Psoas muscle (tissue), 8 donors: ENCODE measurements around the gene FAF2. TPM values are rescaled to one million over a fixed set of nuclear protein-coding genes. Genes with fewer than 3 reads are reported as not detected.

Source experiments
- ATAC-seq, 4 donors: fragments of 200-7000 bp; cut with Tn5 transposase; one replicate each; pipeline ENCODE4 v1.9.1; 2020; ENCODE audit warnings: moderate library complexity in 3 of 4, mild to moderate bottlenecking in 2 of 4
- DNase-seq, 2 donors: peaks; one replicate each; pipeline ENCODE4 v3.0.0-alpha.2; 2020
- H3K27ac ChIP-seq: fragments of 200-600 bp; one replicate; pipeline ENCODE4 v1.8.0; 2022
- H3K27me3 ChIP-seq, 3 donors: fragments of 200-600 bp in 1 of 3; one replicate each; pipeline versions ENCODE4 v1.6.1 to v1.8.0; 2013 to 2022; ENCODE audit warnings: low read length in 2 of 3, mild to moderate bottlenecking in 2 of 3, moderate library complexity in 1 of 3; ENCODE audit not compliant: insufficient read depth in 3 of 3
- H3K36me3 ChIP-seq, 2 donors: fragments of 200-600 bp in 1 of 2; one replicate each; pipeline versions ENCODE4 v1.6.1 to v1.8.0; 2013 to 2022; ENCODE audit warnings: low read depth in 1 of 2, mild to moderate bottlenecking in 1 of 2, moderate library complexity in 1 of 2; ENCODE audit not compliant: insufficient read depth in 1 of 2
- H3K4me1 ChIP-seq: fragments of 200-600 bp; one replicate; pipeline ENCODE4 v1.8.0; 2022
- H3K4me3 ChIP-seq: fragments of 200-600 bp; one replicate; pipeline ENCODE4 v1.8.0; 2022; ENCODE audit warnings: mild to moderate bottlenecking
- H3K9me3 ChIP-seq: fragments of 200-600 bp; one replicate; pipeline ENCODE4 v1.8.0; 2022
- WGBS, 3 donors: extraction: QIAGEN DNeasy Blood & Tissue Kit; methylation state at CpG; one replicate each; pipeline versions ENCODE4 v1.1.6 to v1.1.7; 2013; 5-methylcytosine and 5-hydroxymethylcytosine counted together
- intact Hi-C, 2 donors: fragments of 100-400 bp; cut with DNase I; formaldehyde crosslinking; loops; one replicate each; pipeline versions ENCODE4 v1.11.0 to v1.14.2; 2022
- polyA plus RNA-seq, 3 donors: library from polyadenylated mRNA; stranded (reverse); fragments of 200-250 nt; gene quantifications; one replicate each; pipeline ENCODE4 v1.2.3, GENCODE V29; 2013
- total RNA-seq, 4 donors: library from RNA; stranded (reverse); fragmentation: NEBNext Ultra II Directional in 2 of 4; extraction: Animal tissue kit (Norgen Biotek cat#: 25700) in 2 of 4; gene quantifications; one replicate each; pipeline versions ENCODE4 v1.2.1 to v1.2.4, GENCODE V29; 2021 to 2023
- TF ChIP-seq, protein P1 (sequence below): fragments of 200-600 bp; IDR thresholded peaks from one replicate; pipeline ENCODE4 v1.8.0; 2022; ENCODE audit warnings: antibody characterized with exemption
- donor health status: healthy with polysubstance abuse.
- donor health status: DM: no; HTN: no; CAD: no; lungs with moderate emphysema.
- donor health status: Bipolar disorder and iron deficiency.
- donor health status: healthy.
- donor health status: DM: yes; HTN: yes; CAD: no.
- donor health status: DM: no; HTN: no; CAD: no.
- donor health status: DM: no; HTN: no; CAD: no.
- donor health status: DM: yes; HTN: yes; CAD: no.

Gene FAF2
- total and polyA plus RNA-seq, 7 donors = 8.4 to 22.8 (median 14.7) TPM

DNA sequence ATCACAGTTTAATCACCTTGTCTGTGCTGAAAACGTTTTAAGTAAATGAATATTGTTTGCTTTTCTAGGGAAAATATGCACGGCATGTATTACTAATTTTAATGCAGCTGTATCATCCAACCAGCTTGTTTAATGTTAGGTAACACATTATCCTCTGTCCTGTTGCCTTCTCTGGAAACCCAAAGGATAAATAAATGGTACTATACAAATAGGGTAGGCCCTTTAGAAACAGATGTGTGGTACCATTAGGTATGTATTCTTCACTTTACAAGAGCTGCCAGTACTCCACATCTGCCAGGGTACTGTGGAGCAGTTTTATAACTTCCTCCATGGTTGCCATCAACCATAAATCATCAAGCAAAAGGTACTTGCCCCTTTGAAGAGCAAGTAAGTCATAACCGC is 42.9 kb downstream of the FAF2 start:
- Histone ChIP-seq H3K36me3 (peaks cover 34 to 94% of the 10 kb centered on the region in 2 donors), H3K9me3 (no peaks in the 10 kb centered on the region), H3K4me1 (peaks cover 4% of the 10 kb centered on the region), H3K27ac (no peak overlapping the region), H3K27me3 (no peaks in the 10 kb centered on the region), H3K4me3 (no peak overlapping the region)
- DNase-seq (no peak), ATAC-seq (no peak)
- TF ChIP-seq, protein P1, sequence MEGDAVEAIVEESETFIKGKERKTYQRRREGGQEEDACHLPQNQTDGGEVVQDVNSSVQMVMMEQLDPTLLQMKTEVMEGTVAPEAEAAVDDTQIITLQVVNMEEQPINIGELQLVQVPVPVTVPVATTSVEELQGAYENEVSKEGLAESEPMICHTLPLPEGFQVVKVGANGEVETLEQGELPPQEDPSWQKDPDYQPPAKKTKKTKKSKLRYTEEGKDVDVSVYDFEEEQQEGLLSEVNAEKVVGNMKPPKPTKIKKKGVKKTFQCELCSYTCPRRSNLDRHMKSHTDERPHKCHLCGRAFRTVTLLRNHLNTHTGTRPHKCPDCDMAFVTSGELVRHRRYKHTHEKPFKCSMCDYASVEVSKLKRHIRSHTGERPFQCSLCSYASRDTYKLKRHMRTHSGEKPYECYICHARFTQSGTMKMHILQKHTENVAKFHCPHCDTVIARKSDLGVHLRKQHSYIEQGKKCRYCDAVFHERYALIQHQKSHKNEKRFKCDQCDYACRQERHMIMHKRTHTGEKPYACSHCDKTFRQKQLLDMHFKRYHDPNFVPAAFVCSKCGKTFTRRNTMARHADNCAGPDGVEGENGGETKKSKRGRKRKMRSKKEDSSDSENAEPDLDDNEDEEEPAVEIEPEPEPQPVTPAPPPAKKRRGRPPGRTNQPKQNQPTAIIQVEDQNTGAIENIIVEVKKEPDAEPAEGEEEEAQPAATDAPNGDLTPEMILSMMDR = no peak
- intact Hi-C loops = no loop called here
- 68 to 81% (median 73%) methylated on average over 3 of the region's 3 CpGs for WGBS, 3 donors

DNA sequence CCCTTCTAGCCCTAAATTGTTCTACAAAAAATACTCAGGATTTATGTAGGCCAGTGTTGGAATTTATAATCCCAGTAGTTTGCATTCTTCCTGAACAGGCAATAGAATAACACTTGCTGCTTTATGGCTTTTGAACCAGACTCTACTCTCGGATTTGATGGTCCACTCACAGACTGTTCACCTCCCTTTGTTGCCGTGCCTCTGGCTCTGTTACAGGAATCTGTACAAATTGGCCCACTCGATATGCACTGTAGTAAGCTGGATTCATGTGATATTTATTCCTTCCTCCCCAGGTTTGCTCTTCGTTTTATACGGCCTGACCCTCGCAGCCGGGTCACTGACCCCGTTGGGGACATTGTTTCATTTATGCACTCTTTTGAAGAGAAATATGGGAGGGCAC is 43.7 kb downstream of the FAF2 start:
- no peaks in the 10 kb centered on the region for H3K27me3 ChIP-seq
- H3K36me3 ChIP-seq = peaks cover 35 to 94% of the 10 kb centered on the region in 2 donors
- WGBS, 3 donors = 55 to 74% (median 56%) methylated on average over 8 of the region's 8 CpGs
- peaks cover 4% of the 10 kb centered on the region for H3K4me1 ChIP-seq
- ATAC-seq (peak in 1 of 4 donors; percentile 34), DNase-seq (no peak)
- TF ChIP-seq, protein P1 = no peak
- intact Hi-C loops = no loop called here
- H3K4me3 ChIP-seq = no peak overlapping the region
- no peaks in the 10 kb centered on the region for H3K9me3 ChIP-seq
- no peak overlapping the region for H3K27ac ChIP-seq

DNA sequence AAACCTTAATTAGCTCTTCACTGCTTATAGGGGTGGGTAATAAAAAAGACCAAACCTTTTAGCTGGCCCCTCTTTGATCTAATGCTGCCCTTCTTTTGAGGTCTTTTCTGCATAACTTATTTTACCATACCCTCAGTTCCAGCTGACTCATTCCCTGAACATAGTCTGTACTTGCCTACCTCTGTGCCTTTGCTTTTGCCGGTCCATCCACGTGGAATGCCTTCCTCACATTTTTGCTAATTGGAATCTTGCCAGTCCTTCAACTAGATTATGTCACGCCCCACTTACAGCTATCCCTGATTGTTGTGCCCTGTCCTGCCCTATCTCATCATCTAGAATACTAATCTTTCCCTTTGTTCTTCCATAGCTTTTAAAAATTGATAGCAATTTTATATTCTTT is 44.2 kb downstream of the FAF2 start:
- DNase-seq = no peak
- Histone ChIP-seq H3K27ac (no peak overlapping the region), H3K27me3 (no peaks in the 10 kb centered on the region), H3K36me3 (peaks cover 36 to 94% of the 10 kb centered on the region in 2 donors), H3K4me1 (peaks cover 4% of the 10 kb centered on the region), H3K4me3 (no peak overlapping the region), H3K9me3 (no peaks in the 10 kb centered on the region)
- WGBS, 3 donors = 36 to 46% (median 39%) methylated on average over 3 of the region's 3 CpGs
- TF ChIP-seq, protein P1 = no peak
- peak in 1 of 4 donors; percentile 33 for ATAC-seq
- intact Hi-C loops = no loop called here

DNA sequence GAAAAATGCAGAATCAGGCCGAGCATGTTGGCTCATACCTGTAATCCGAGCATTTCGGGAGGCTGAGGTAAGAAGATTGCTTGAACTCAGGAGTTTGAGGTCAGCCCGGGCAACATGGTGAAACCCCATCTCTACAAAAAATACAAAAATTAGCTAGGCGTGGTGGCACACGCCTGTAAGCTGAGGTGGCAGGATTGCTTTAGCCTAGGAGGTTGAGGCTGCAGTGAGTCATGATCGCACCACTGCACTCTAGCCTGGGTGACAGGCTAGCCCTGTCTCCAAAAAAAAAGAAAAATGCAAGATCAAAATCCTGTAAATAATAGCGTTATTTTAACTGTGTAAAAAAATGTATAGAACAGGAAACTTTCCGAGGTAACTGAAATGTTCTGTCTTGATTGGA is 49.7 kb downstream of the FAF2 start:
- DNase-seq = no peak
- Histone ChIP-seq H3K27ac (no peak overlapping the region), H3K36me3 (peaks cover 30 to 100% of the 10 kb centered on the region in 2 donors), H3K4me1 (no peaks in the 10 kb centered on the region), H3K27me3 (no peaks in the 10 kb centered on the region), H3K9me3 (no peaks in the 10 kb centered on the region), H3K4me3 (no peak overlapping the region)
- WGBS, 3 donors = 90 to 91% (median 90%) methylated on average over 9 of the region's 9 CpGs
- ATAC-seq = peak in 1 of 4 donors; percentile 32
- TF ChIP-seq, protein P1 = no peak
- intact Hi-C loops = no loop called here

DNA sequence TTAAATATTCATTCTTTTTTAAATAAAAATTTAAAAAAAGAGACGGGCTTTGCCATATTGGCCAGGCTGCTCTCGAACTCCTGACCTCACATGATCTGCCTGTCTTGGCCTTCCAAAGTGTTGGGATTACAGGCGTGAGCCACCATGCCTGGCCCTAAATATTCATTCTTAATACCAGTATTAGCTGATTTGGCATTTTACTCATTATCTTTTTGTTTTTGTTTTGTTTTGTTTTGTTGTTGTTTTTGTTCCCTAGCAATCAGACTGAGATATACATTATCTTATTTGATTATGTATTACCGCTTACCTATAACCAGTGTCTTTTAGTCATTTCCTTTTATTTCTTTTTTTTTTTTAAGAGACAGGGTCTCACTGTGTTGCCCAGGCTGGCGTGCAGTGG is 51.1 kb downstream of the FAF2 start:
- no peaks in the 10 kb centered on the region for H3K27me3 ChIP-seq
- no peaks in the 10 kb centered on the region for H3K4me1 ChIP-seq
- no peak overlapping the region for H3K27ac ChIP-seq
- WGBS, 3 donors = 89 to 94% (median 91%) methylated on average over 5 of the region's 5 CpGs
- peaks cover 19 to 100% of the 10 kb centered on the region in 2 donors for H3K36me3 ChIP-seq
- ATAC-seq (no peak), DNase-seq (no peak)
- TF ChIP-seq, protein P1 = no peak
- no peak overlapping the region for H3K4me3 ChIP-seq
- H3K9me3 ChIP-seq = no peaks in the 10 kb centered on the region
- intact Hi-C loops = no loop called here
